Measurements from ENCODE around the gene OPN1SW. TPM values are rescaled to one million over a fixed set of nuclear protein-coding genes. Genes with fewer than 3 reads are reported as not detected.

Gene OPN1SW
- total RNA-seq, 2 donors from 2014 or later, result not detected

DNA sequence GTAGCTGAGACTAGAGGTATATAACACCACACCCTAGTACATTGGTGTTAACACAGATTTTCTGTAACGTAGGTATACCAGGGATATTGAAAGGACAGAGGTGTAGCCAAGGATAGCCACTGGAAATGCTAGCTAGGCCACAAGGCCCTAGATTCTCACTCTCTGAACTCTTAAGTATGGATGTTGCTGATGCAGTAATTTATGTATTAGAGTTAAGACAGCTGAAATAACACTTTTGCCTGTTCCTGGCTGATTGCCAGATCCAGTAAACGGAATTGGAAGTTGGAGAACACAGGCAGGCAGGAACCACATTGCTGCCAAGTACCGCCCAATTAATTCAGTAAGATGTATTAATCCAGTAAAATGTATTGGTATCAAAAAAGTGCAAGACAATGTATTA lies 34.6 kb downstream of the OPN1SW start:
- Mint-ChIP-seq H3K9me3 (no peaks in the 10 kb centered on the region), H3K4me1 (ENCODE audit: low read depth in 2 of 2) (peaks cover 28 to 39% of the 10 kb centered on the region in 2 donors), H3K27ac (no peak overlapping the region), H3K4me3 (peak overlapping the region; percentile 52), H3K36me3 (no peaks in the 10 kb centered on the region), H3K27me3 (peaks cover 0 to 6% of the 10 kb centered on the region in 2 donors)
- DNase-seq (ENCODE audit: low spot score), result no peak
- ATAC-seq, result no peak

DNA sequence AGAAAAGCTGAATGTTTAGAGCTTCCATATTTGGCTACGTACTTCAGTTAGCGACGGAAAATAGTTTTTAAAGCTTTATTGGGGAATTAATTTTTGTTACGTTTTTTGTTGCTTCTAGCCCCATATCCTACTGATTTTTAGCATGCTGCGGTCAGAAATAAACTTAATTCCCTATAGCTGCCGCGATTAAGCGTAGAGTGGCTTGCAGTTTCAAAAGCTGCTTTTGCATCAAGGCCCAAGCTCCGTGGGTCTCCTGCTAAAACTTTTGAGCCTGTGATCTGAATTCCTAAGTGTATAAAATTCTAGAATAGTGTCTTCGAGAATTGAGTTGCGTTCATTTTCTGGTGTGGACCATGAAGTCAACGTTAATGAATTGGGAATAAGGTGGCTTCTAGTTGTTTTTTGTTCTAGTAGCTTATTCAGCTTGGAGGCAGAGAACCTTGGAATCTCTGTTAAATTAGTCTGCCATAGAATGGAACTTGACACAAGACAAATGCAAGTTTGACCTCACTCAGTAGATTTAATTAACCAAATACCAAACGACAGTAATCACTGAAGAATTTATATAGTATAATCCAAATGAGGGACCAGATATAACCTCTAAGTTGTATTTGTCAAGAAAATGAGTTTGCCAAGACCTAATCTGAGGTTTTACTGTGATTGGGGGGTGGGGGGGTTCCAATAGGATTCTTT lies 35.5 kb downstream of the OPN1SW start:
- no peak for ATAC-seq
- Mint-ChIP-seq H3K27ac (peak overlapping the region; percentile 86 to 97), H3K36me3 (no peaks in the 10 kb centered on the region), H3K4me1 (ENCODE audit: low read depth in 2 of 2) (peaks cover 28 to 39% of the 10 kb centered on the region in 2 donors), H3K27me3 (peaks cover 0 to 10% of the 10 kb centered on the region in 2 donors), H3K9me3 (no peaks in the 10 kb centered on the region), H3K4me3 (peak overlapping the region; percentile 92)
- DNase-seq (ENCODE audit: low spot score), result no peak

DNA sequence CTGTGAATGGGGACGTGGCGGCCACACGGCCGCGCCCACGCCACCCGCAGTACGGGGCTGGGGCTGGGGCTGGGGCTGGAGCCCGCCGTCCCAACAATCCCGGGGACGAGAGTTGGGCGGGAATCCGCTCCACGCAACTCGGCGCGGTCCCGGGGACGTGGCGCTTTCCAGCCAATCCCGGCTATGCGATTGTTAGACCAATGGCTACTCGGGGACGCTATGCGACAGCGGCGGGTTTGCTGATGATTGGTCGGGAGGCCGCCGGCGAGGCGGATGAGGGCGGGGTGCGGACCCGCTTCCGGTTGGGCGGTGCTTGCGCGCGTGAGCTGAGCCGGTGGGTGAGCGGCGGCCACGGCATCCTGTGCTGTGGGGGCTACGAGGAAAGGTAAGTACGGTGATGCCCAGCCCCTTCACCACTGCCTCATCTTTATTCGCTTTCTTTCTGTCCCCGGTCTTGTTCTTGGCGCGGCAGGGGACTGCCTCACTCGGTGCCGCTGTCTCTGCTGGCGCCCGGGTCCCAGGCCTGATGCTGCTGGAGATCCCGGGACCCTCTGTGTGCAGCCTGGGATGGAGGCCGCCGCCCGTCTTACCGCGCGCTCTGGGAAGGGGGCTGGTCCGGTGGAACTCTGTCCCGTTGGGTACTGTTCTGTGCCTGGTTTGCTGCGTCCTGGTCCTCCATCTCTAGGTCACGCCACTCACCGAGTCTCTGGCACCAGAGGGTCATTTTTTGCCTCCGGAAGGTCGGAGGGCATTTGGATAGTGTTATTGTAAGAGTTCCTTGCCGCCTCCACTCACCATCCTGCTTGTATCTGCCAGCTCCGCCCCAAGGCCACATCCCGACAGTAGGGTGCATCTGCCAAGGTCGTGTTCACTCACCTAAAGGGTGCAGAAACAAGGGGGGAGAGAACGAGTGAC lies 36.3 kb downstream of the OPN1SW start, which contains the start of gene CALU:
Gene CALU, plus strand, starts transcription at position 312 of the 915 bp plus-strand sequence. CDS start 9,225 bp downstream, outside the sequence.
- ATAC-seq (peak; percentile 98 to 99), DNase-seq (ENCODE audit: low spot score) (peak; percentile 96)
- Mint-ChIP-seq H3K27me3 (peaks cover 0 to 11% of the 10 kb centered on the region in 2 donors), H3K4me3 (peak within 1 kb of the TSS; percentile 92), H3K9me3 (no peaks in the 10 kb centered on the region), H3K4me1 (ENCODE audit: low read depth in 2 of 2) (peaks cover 23 to 34% of the 10 kb centered on the region in 2 donors), H3K36me3 (no peaks in the 10 kb centered on the region), H3K27ac (peak within 1 kb of the TSS; percentile 86 to 97)

DNA sequence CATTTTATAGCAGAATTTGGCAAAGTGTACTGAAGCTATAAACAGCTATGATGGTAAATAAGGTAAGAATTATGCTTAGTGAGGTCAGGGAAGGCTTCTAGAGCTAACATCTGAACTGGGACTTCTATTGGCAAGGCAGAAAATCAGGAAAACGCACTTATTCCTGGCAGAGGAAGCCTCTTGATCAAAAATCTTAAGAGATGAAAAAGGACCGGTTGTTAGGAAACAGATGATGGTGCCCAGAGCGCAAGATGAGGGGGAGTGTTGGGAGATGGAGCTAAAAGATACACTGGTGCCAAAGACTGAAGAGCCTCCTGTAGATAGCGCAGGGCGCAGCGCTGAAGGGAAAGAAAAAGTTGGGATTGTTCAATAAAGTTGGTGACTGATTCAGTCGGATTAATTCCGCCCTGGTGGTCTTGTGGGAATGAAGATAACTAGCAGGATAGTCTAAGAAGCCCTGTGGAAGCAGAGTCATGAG lies 37.0 kb downstream of the OPN1SW start:
- peak overlapping the region; percentile 92 for H3K4me3 Mint-ChIP-seq
- DNase-seq (ENCODE audit: low spot score), result no peak
- peak in 1 of 2 donors; percentile 11 for ATAC-seq
- peak overlapping the region; percentile 86 to 97 for H3K27ac Mint-ChIP-seq
- peaks cover 20 to 32% of the 10 kb centered on the region in 2 donors for H3K4me1 Mint-ChIP-seq (ENCODE audit: low read depth in 2 of 2)
- H3K9me3 Mint-ChIP-seq, result no peaks in the 10 kb centered on the region
- H3K27me3 Mint-ChIP-seq, result peaks cover 0 to 11% of the 10 kb centered on the region in 2 donors
- H3K36me3 Mint-ChIP-seq, result no peaks in the 10 kb centered on the region

DNA sequence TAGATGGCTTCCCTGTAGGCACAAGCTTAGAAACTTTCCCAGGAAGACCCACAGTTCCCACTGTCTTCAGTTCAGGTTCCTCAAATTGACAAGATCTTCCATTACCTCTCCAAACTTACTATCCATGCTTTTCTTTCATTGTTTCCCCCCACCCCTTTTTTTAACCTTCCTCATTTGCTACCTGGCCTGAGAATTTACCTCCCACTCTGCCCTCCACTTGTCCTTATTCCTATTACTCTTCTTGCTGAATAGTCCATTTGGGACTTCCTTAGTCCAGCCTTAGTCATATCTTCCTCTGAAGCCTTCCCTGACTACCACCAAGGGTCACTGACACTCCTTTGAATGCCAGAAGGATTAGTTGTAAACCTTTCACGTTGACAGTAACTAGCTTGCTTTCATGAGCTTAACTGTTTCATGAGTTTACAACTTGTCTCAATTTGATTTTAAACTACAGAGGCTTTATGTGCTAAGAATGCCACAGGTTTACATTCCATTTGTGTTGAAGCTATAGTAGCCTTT lies 37.7 kb downstream of the OPN1SW start:
- Mint-ChIP-seq H3K4me1 (ENCODE audit: low read depth in 2 of 2) (peaks cover 20 to 32% of the 10 kb centered on the region in 2 donors), H3K9me3 (no peaks in the 10 kb centered on the region), H3K27ac (peak overlapping the region; percentile 86 to 97), H3K36me3 (no peaks in the 10 kb centered on the region), H3K27me3 (peaks cover 0 to 11% of the 10 kb centered on the region in 2 donors), H3K4me3 (peak overlapping the region; percentile 92)
- DNase-seq (ENCODE audit: low spot score), result no peak
- ATAC-seq, result no peak

DNA sequence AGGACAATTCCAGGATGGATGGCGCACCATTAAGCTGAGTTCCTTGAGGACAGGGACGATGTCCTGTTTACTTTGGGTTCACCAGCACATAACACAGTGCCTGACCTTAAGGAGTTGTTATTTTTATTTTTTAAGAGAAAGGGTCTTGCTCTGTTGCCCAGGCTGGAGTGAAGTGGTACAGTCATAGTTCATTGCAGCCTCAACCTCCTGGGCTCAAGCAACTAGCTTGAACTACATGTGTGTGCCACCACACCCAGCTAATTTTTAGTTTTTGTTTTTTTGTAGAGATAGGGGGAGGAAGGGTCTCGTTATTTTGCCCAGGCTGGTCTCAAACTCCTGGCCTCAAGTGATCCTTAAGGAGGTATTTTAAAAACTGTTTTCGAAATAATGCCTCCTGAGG lies 38.2 kb downstream of the OPN1SW start:
- Mint-ChIP-seq H3K27ac (no peak overlapping the region), H3K9me3 (no peaks in the 10 kb centered on the region), H3K27me3 (peaks cover 0 to 11% of the 10 kb centered on the region in 2 donors), H3K4me1 (ENCODE audit: low read depth in 2 of 2) (peaks cover 20 to 31% of the 10 kb centered on the region in 2 donors), H3K36me3 (no peaks in the 10 kb centered on the region), H3K4me3 (no peak overlapping the region)
- DNase-seq (ENCODE audit: low spot score) (no peak), ATAC-seq (no peak)

- Mint-ChIP-seq H3K4me3 (no peak overlapping the region), H3K4me1 (ENCODE audit: low read depth in 2 of 2) (peaks cover 9 to 18% of the 10 kb centered on the region in 2 donors), H3K27me3 (peaks cover 5 to 16% of the 10 kb centered on the region in 2 donors), H3K36me3 (no peaks in the 10 kb centered on the region), H3K9me3 (no peaks in the 10 kb centered on the region), H3K27ac (no peak overlapping the region)
- DNase-seq (ENCODE audit: low spot score) (no peak), ATAC-seq (no peak)
Observed at GRCh38 chr7:128735436-128735835, 40.2 kb downstream of the OPN1SW start.

DNA sequence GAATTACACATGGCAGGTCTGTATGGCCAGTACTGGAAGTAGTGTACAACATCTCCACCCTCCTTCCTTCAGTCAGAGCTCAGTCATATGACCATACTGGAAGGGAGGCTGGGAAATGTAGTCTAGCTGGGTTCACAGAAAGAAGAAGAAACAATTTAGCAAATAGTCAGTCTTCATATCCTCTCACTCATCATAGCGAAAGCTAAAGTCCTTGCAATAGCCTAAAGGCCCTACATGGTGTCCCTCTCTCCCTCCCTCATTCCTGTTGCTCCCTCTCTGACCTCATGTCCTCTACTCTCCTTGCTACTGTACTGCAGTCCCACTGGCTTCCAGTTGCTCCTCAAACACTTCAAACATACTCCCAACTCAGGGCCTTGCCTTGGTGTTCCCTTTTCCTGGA lies 40.7 kb downstream of the OPN1SW start:
- Mint-ChIP-seq H3K36me3 (no peaks in the 10 kb centered on the region), H3K4me1 (ENCODE audit: low read depth in 2 of 2) (peaks cover 9 to 17% of the 10 kb centered on the region in 2 donors), H3K4me3 (no peak overlapping the region), H3K27ac (no peak overlapping the region), H3K9me3 (no peaks in the 10 kb centered on the region), H3K27me3 (peaks cover 5 to 16% of the 10 kb centered on the region in 2 donors)
- no peak for DNase-seq (ENCODE audit: low spot score)
- no peak for ATAC-seq

DNA sequence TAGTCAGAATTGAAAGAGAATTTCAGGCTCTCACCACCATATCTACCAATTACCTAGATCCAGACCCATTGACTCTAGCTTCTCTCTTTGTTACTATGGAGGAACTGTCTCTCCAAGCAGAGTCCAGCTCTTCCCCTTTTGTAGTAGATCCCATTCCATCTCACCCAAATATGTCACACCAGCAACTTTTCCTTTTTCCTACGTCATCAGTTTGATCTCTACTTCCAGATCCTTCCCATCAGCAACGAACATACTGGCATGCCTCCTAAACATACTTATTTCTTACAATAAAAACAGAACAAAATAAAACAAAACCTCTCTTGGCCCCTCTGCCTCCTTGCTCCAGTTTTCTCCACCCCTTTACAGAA lies 42.3 kb downstream of the OPN1SW start:
- DNase-seq (ENCODE audit: low spot score), result no peak
- peaks cover 5 to 16% of the 10 kb centered on the region in 2 donors for H3K27me3 Mint-ChIP-seq

GRCh38 chr7:128732521-128733277 lies 42.9 kb downstream of the OPN1SW start:
- no peak for ATAC-seq
- Mint-ChIP-seq H3K4me1 (ENCODE audit: low read depth in 2 of 2) (no peaks in the 10 kb centered on the region), H3K27ac (no peak overlapping the region), H3K4me3 (no peak overlapping the region), H3K27me3 (peaks cover 8 to 17% of the 10 kb centered on the region in 2 donors), H3K36me3 (no peaks in the 10 kb centered on the region), H3K9me3 (no peaks in the 10 kb centered on the region)
- no peak for DNase-seq (ENCODE audit: low spot score)

More for the DNA sequence above, 42.3 kb downstream of the OPN1SW start:
- no peak overlapping the region for H3K27ac Mint-ChIP-seq
- ATAC-seq, result no peak
- H3K4me1 Mint-ChIP-seq (ENCODE audit: low read depth in 2 of 2), result peaks cover under 1 to 3% of the 10 kb centered on the region in 2 donors
- H3K4me3 Mint-ChIP-seq, result no peak overlapping the region
- no peaks in the 10 kb centered on the region for H3K9me3 Mint-ChIP-seq
- no peaks in the 10 kb centered on the region for H3K36me3 Mint-ChIP-seq

DNA sequence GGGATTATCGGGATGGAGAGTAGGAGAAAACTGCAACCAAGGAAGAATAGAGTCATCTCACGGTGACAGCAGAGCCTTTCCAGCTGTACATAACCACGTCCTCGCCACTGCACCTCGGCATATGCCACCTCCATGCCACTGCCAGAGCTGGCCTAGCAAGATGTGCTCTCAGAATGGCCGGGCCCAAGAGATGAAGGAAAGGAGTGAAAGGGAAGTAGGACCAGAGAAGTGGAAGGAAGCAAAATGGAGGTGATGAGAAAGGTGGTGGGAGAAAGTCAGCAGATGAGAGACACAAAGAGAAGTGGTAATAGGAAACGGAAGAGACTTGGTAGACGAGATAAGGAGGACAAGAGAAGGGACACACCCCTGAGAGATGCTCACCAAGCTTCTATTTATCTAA lies 44.4 kb downstream of the OPN1SW start:
- Mint-ChIP-seq H3K4me1 (ENCODE audit: low read depth in 2 of 2) (no peaks in the 10 kb centered on the region), H3K27ac (no peak overlapping the region), H3K36me3 (no peaks in the 10 kb centered on the region), H3K4me3 (no peak overlapping the region), H3K9me3 (no peaks in the 10 kb centered on the region), H3K27me3 (peaks cover 20 to 22% of the 10 kb centered on the region in 2 donors)
- no peak for ATAC-seq
- no peak for DNase-seq (ENCODE audit: low spot score)

- no peak overlapping the region for H3K27ac Mint-ChIP-seq
- no peak overlapping the region for H3K4me3 Mint-ChIP-seq
- H3K4me1 Mint-ChIP-seq (ENCODE audit: low read depth in 2 of 2), result no peaks in the 10 kb centered on the region
- peaks cover 19 to 39% of the 10 kb centered on the region in 2 donors for H3K27me3 Mint-ChIP-seq
- no peaks in the 10 kb centered on the region for H3K36me3 Mint-ChIP-seq
- DNase-seq (ENCODE audit: low spot score) (no peak), ATAC-seq (no peak)
- H3K9me3 Mint-ChIP-seq, result no peaks in the 10 kb centered on the region
Observed at GRCh38 chr7:128729494-128729893, 46.1 kb downstream of the OPN1SW start.

DNA sequence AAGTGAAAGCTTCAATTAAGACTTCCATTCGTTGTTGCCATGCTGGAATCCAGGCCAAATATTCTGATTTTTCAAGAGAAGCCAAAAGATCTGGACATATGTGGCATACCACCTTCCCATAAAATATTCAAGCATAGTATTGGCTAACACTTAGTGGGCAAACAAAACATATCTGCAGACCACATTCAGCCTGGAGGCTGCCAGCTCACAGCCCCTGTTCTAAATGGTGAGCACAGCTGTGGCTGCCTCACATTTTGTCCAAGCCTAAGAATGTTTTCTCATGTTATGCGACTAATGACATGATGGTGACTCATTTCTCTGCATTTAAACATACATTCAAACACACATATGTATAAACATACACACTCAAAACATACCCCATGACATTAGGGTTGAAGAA lies 47.0 kb downstream of the OPN1SW start:
- Mint-ChIP-seq H3K4me1 (ENCODE audit: low read depth in 2 of 2) (no peaks in the 10 kb centered on the region), H3K36me3 (no peaks in the 10 kb centered on the region), H3K9me3 (no peaks in the 10 kb centered on the region), H3K27me3 (peaks cover 21 to 43% of the 10 kb centered on the region in 2 donors), H3K4me3 (no peak overlapping the region), H3K27ac (no peak overlapping the region)
- DNase-seq (ENCODE audit: low spot score), result no peak
- ATAC-seq, result no peak

Measured in natural killer cell treated with Interleukin-12 subunit alpha and Interleukin-12 subunit beta and Interleukin-15 and Interleukin-18, amount 100 ng/mL, for 72 hours (primary cell).